Endothelial cell (in vitro differentiated cells): ENCODE results near the gene RIMBP2. TPM values are rescaled to one million over a fixed set of nuclear protein-coding genes. Genes with fewer than 3 reads are reported as not detected.

Experiments used
- DNase-seq: peaks from one replicate; pipeline ENCODE4 v3.0.0; 2021; ENCODE audit warnings: low spot score
- H3K27ac Mint-ChIP-seq: one replicate; pipeline ENCODE4 v1.8.0; 2021; ENCODE audit warnings: mixed read lengths, inconsistent platforms; ENCODE audit not compliant: unreplicated experiment
- H3K27me3 Mint-ChIP-seq: one replicate; pipeline ENCODE4 v1.8.0; 2021; ENCODE audit warnings: mild to moderate bottlenecking, moderate library complexity, mixed read lengths, inconsistent platforms; ENCODE audit not compliant: unreplicated experiment
- H3K36me3 Mint-ChIP-seq: one replicate; pipeline ENCODE4 v1.8.0; 2021; ENCODE audit warnings: mild to moderate bottlenecking, low read depth, mixed read lengths, inconsistent platforms; ENCODE audit not compliant: unreplicated experiment
- H3K4me1 Mint-ChIP-seq: one replicate; pipeline ENCODE4 v1.8.0; 2021; ENCODE audit warnings: mild to moderate bottlenecking, mixed read lengths, inconsistent platforms; ENCODE audit not compliant: unreplicated experiment
- H3K4me3 Mint-ChIP-seq: one replicate; pipeline ENCODE4 v1.8.0; 2021; ENCODE audit warnings: mild to moderate bottlenecking, mixed read lengths, inconsistent platforms; ENCODE audit not compliant: unreplicated experiment
- H3K9me3 Mint-ChIP-seq: one replicate; pipeline ENCODE4 v1.8.0; 2021; ENCODE audit warnings: mixed read lengths, inconsistent platforms; ENCODE audit not compliant: unreplicated experiment
- CTCF ChIP-seq: fragments of 200-600 bp; sonication (generic); IDR thresholded peaks from one replicate; pipeline ENCODE4 v1.5.0; 2021; ENCODE audit warnings: antibody characterized with exemption; ENCODE audit not compliant: unreplicated experiment
- total RNA-seq: library from RNA; stranded (reverse); fragmentation: NEBNext Ultra II Directional; extraction: Animal tissue kit (Norgen Biotek cat#: 25700); gene quantifications from one replicate; pipeline ENCODE4 v1.2.1, GENCODE V29; 2021; ENCODE audit not compliant: unreplicated experiment

Gene RIMBP2
- total RNA-seq, 1 donor from 2014 or later: 1.4 TPM

GRCh38 chr12:130677957-130678558 lies 38.0 kb downstream of the RIMBP2 start:
- H3K4me3 Mint-ChIP-seq: no peak overlapping the region
- H3K9me3 Mint-ChIP-seq: peaks cover 16% of the 10 kb centered on the region
- no peaks in the 10 kb centered on the region for H3K36me3 Mint-ChIP-seq
- H3K27ac Mint-ChIP-seq: no peak overlapping the region
- H3K27me3 Mint-ChIP-seq: peaks cover 7% of the 10 kb centered on the region
- no peak for TF ChIP-seq CTCF
- H3K4me1 Mint-ChIP-seq: no peaks in the 10 kb centered on the region
- DNase-seq: no peak

GRCh38 chr12:130675791-130676190 lies 40.3 kb downstream of the RIMBP2 start:
- Mint-ChIP-seq H3K4me1 (no peaks in the 10 kb centered on the region), H3K36me3 (no peaks in the 10 kb centered on the region), H3K27me3 (peaks cover 7% of the 10 kb centered on the region), H3K27ac (no peak overlapping the region), H3K9me3 (peaks cover 21% of the 10 kb centered on the region), H3K4me3 (no peak overlapping the region)
- DNase-seq: no peak
- no peak for TF ChIP-seq CTCF

- DNase-seq: no peak
- Mint-ChIP-seq H3K27me3 (peaks cover 12% of the 10 kb centered on the region), H3K27ac (no peak overlapping the region), H3K36me3 (no peaks in the 10 kb centered on the region), H3K9me3 (peaks cover 25% of the 10 kb centered on the region), H3K4me3 (no peak overlapping the region), H3K4me1 (no peaks in the 10 kb centered on the region)
- TF ChIP-seq CTCF: no peak
Observed at GRCh38 chr12:130675121-130675520, 41.0 kb downstream of the RIMBP2 start.

- Mint-ChIP-seq H3K36me3 (peaks cover 1% of the 10 kb centered on the region), H3K27ac (no peak overlapping the region), H3K4me1 (no peaks in the 10 kb centered on the region), H3K4me3 (no peak overlapping the region), H3K9me3 (peaks cover 30% of the 10 kb centered on the region), H3K27me3 (peaks cover 10% of the 10 kb centered on the region)
- DNase-seq: no peak
- TF ChIP-seq CTCF: no peak
Observed at GRCh38 chr12:130674676-130675075, 41.4 kb downstream of the RIMBP2 start.

DNA sequence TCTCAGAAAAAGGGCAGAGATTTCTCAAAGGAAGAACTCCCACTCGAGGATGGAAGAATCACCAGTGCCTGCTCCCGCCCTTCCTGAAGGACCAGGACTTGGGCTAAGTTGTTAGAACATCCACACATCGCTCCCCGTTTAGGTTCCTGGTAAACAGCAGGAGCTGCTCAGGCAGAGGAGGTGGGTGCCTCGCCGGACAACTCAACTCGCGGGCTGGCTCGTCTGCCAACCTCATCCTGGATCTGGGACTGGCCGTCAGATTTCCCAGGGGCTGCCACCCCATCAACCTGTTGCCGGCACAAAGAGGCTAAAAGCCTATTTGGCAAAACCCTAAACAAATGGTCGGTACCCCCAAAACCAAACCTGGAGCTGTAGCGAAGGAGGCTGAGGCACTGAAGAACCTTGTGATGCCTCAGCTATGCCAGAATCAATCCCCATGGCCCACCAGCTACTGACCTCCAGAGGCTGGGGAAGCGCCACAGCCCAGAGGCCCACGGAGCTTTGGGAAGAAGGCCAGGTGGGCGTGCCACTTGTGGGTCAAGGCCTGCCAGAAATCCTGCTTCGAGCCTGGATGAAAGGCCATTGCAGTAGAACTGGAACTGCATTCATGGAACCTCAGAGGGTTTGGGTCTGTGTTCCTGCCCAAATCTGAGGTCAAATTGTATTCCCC lies 42.9 kb downstream of the RIMBP2 start:
- DNase-seq: no peak
- no peak for TF ChIP-seq CTCF
- H3K27ac Mint-ChIP-seq: no peak overlapping the region
- H3K9me3 Mint-ChIP-seq: peaks cover 34% of the 10 kb centered on the region
- peaks cover 13% of the 10 kb centered on the region for H3K27me3 Mint-ChIP-seq
- H3K4me1 Mint-ChIP-seq: no peaks in the 10 kb centered on the region
- H3K4me3 Mint-ChIP-seq: no peak overlapping the region
- H3K36me3 Mint-ChIP-seq: peaks cover 5% of the 10 kb centered on the region
